Measurements from ENCODE around the gene SEC14L3.

The SEC14L3 gene

DNA sequence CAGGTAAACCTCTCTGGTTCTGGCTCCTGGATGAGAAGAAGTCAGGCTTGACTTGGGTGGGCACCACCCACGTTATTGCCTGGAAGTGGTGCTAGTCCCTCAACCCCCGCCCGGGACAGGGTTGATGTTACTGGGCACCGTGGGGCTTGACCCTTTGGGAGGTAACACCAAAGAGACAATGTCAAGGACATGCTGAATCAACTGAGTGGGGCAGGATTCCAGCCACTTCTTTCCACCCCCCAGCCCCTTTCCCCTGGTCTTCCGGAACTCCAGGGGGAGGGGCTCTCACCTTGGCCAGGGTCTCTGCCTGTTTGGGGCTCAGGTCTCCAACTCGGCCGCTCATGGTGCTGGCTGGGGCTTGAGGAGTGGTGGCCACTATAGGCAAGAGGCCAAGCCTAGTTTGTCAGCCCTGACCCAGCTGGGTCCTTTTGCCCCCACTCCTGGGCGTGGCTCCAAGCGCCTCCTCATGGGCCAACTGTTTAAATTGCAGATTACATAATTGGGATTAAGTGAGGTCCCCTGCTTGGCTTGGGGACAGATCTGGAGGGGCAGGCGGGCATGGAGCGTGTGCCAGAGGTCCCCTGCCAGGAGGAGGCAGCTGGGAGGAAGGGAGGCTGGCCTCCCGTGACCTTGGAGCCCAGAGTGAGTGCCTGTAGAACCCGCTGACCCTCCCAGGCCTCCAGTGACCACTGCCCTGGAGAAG, at the start of gene SEC14L3:
Gene SEC14L3 (minus strand): TSS at position 402 of the 703 bp plus-strand sequence. CDS start 59 bp downstream, at position 343.
- FAIRE-seq, result no peak
- DNase-seq (ENCODE audit: insufficient read length, low spot score), result no peak

DNA sequence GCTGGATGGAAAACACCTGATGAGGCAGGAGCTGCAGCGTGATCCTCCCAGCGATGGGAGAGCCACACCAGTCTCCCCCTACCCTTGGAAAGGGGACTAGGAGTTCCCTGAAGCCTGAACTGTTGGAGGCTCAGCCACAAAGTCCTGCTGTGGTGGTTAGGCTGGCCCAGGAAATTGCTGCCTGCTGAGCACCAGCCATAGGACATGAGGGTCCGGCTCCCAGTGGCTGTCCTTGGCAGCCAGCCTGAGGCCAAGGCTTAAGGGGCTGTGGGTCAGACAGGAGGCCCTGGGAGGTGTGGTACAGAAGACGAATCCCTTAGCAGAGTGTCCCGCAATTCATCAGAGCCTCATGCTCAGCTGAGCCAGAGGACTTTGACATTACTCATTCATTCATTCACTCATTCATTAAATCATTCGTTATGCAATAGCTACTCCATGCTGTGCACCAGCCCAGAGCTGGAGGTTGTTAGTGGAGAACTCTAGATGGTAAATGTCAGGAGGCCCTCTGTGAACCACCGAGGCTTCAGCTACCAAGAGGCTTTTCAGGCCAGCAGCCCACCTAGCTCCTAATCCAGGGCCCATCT, 48.1 kb upstream of the SEC14L3 start:
- FAIRE-seq (no peak), DNase-seq (ENCODE audit: insufficient read length, low spot score) (no peak)

DNA sequence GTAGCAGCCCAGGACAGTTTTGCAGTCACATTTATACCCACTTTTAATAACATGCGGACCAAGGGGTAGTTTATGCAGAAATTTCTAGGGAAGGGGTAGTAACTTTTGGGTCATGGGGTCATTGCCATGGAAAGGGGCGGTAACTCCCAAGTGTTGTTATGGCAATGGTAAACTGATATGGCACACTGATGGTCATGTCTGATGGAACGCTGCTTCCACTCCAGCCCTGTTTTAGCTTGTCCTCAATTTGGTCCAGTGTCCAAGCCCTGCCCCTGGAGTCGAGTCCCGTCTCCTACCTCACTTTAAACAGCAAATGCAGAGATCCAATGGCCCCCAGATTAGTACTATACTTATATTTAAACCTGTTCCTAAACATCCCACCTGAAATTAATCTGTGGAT, 44.9 kb upstream of the SEC14L3 start:
- FAIRE-seq, result no peak
- DNase-seq (ENCODE audit: insufficient read length, low spot score), result no peak

DNA sequence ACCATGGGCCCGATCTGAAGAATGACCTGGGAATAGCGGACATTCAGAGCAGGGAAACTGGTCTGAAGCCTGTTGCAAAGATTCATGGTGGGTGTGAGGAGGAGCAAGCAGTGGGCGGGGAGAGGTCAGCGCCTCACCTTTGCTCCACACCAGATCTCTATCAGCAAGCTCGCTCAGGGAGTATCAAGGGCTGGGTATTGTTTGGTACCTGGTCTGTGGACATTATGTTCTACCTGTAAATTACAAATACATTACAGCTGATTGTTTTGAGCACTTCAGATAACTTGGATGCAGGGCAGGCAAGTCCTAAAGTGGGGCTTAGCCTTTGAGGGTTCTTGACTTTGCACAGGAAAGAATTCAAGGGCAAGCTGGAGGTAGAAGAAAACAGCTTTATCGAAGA, 44.5 kb upstream of the SEC14L3 start:
- DNase-seq (ENCODE audit: insufficient read length, low spot score), result no peak
- FAIRE-seq, result no peak

DNA sequence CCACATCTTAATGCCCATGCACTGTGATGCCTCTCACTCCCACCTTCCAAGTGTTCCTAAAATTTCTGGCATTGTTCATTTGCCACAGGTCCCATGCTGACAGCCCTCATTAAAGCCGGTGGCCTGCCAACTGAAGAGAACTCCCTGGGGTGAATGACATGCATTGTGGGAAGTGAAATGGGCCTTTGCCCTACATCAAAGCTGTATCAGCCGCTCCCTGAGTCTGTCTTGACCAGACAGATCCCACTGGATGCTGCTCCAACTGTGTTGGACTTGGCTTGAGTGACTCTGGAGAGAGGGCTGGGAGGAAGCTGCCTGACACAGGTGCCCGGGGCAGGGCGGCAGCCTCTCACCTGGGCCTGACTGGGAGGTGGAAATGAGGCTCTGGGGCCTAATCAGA, 42.4 kb upstream of the SEC14L3 start:
- FAIRE-seq (no peak), DNase-seq (ENCODE audit: insufficient read length, low spot score) (no peak)

DNA sequence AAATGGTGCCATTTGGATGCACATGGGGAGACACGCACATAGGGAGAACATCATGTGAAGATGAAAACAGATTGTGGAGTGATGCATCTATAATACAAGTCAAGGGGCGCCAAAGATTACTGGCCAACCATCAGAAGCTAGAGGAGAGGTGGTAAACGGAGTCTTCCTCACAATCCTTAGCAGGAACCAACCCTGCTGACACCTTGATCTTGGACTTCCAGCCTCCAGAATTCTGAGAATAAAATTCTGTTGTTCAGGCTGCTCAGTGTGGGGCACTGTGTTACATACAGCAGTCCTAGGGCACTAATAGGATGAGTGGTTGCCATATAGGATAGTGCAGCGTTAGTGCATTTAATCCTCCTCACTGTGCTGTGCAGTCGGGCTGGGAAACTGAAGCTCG, 41.6 kb upstream of the SEC14L3 start:
- FAIRE-seq, result no peak

DNA sequence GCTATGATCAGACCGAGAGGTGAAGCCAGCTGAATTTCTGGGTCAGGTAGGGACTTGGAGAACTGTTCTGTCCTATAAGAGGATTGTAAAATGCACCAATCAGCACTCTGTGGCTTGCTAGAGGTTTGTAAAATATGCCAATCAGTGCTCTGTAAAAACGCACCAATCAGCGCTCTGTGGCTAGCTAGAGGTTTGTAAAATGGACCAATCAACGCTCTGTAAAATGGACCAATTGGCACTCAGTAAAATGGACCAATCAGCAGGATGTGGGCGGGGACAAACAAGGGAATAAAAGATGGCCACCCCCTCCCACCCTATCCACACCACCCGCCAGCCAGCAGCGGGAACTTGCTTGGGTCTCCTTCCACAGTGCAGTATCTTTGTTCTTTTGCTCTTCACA, 40.1 kb upstream of the SEC14L3 start:
- DNase-seq (ENCODE audit: insufficient read length, low spot score) (no peak), FAIRE-seq (no peak)

More for the DNA sequence above, 41.6 kb upstream of the SEC14L3 start:
- DNase-seq (ENCODE audit: insufficient read length, low spot score), result no peak

DNA sequence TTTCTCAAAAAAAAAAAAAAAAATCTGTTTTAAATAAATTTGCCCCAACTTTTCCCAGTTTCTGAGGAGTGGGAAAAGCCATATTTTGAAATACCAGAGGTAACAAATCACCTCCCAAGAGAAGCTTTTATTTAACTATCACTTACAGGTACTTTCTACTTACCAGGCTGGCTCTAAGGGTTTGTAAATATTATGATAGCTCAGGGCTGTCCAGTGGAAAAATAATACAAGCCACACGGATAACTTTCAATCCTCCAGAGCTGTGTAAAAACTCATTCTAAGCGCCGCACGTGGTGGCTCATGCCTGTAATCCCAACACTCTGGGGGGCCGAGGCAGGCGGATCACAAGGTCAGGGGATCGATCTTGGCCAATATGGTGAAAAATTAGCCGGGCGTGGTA, 39.3 kb upstream of the SEC14L3 start:
- FAIRE-seq (no peak), DNase-seq (ENCODE audit: insufficient read length, low spot score) (no peak)

DNA sequence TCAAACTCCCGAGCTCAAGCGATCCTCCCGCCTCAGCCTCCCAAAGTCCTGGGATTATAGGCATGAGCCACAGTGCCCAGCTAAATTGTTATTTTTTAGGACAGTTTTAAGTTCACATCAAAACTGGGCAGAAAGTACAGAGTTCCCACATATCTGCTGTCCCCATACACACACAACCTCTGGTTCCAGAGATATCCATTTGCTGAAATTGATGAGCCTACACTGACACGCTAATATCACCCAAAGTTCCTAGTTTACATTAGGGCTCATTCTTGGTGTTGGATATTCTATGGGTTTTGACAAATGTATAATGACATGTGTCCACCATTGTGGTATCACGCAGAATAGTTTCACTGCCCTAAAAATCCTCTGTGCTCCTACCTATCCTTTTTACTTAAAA, 36.4 kb upstream of the SEC14L3 start:
- DNase-seq (ENCODE audit: insufficient read length, low spot score) (no peak), FAIRE-seq (no peak)

DNA sequence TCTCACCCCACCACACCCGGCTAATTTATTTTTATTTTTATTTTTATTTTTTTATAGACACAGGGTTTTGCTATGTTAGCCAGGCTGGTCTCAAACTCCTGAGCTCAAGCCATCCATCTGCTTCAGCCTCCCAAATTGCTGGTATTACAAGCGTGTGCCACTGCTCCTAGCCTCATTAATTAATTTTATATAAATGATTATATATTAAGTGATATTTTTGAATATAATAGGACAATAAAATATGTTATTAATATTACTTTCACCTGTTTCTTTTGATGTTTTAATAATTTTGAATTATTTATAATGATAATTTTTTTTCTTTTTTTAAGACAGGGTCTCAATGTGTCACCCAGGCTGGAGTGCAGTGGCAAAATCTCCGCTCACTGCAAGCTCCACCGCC, 35.9 kb upstream of the SEC14L3 start:
- FAIRE-seq, result no peak

DNA sequence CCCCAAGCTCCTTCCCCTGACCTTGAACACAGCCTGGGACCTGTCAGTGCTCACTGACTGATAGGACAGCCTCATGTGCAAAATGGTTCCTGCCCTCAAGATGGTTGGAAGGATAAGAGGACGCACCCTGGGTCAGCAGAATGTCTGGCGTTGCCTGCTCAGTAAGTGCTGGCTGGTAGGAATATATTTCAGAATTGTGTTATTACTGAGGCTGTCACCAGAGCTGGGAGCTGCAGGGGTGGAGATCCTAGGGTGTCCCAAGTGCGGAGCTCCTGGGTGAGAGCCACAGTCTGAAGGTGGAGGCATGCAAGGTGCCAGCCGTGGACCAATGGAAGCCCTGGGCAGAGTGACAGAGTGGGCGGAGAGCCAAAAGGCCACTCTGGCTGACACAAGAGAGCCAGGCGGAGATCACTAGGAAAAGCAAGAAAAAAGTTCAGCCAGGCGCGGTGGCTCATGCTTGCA, 34.7 kb upstream of the SEC14L3 start:
- FAIRE-seq, result no peak
- DNase-seq (ENCODE audit: insufficient read length, low spot score), result no peak

More for the DNA sequence above, 35.9 kb upstream of the SEC14L3 start:
- DNase-seq (ENCODE audit: insufficient read length, low spot score), result no peak

DNA sequence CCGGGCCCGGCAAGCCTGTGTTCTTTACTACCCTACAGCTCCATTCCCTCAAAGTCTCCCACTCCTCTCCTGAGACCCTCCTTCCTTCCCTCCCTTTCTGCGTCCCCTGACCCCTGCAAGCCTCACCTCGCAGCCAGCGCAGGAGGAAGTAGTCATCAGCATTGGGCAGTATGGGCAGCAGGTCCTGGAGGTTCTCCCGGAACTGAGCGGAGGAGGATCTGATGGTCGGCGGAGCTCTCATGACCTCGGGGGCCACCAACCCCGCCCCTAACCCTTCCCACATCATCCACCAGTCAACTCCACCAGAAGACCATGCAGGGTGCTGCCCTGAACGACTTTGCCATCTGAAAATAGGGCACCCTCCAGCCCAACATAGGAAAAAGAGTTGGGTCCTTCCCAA, 31.7 kb upstream of the SEC14L3 start:
- no peak for DNase-seq (ENCODE audit: insufficient read length, low spot score)
- no peak for FAIRE-seq

DNA sequence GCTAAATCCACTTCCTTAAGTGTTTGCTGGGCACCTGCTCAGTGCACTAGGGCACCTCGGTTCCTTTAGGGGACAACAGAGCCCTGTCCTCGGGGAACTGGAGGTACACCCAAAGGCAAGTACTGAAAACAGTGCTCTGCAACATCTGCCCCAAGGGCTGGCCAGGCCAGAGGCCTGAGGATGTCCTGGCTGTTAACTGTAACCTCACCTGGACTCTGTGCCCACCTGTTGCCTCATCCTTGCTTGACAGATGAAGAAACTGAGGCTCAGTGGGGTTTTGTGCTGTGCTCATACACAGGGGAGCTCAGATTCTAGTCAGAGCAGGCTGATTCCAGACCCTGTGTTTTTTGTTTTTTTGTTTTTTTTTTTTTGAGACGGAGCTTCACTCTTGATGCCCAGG, 31.1 kb upstream of the SEC14L3 start:
- DNase-seq (ENCODE audit: insufficient read length, low spot score) (no peak), FAIRE-seq (no peak)

DNA sequence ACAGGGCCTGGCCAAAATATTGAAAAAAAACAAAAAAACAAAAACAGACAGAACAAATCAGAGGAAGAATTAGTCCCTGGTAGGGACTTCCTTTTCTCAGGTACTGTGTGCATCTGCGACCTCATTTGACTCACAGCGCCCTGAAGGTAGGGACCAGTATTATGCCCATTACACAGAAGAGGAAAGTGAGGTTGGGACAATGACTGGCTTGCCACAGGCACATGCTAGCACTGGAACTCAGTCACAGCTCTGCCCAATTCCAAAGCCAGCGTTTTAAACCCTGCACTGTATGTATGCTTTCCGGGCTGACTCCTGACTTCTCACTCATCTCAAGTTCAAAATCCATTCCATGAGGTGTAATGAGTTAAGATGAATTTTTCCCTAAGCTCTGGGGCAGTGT, 30.3 kb upstream of the SEC14L3 start:
- DNase-seq (ENCODE audit: insufficient read length, low spot score) (no peak), FAIRE-seq (no peak)

DNA sequence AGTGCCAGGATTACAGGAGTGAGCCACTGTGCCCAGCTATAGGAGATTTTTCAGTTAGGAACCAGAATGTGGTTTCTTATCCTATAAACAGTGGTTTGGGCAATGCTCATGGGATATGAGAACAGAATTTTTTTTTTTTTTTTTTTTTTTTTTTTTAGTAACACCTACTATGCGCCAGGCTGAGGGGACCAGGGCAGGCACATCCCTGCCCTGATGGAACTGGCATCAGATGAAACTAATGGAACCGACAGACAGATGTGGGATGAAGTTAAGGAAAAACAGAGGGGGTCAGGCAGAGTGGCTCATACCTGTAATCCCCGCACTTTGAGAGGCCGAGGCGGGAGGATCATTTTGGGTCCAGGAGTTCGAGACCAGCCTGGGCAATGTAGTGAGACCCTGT, 28.8 kb upstream of the SEC14L3 start:
- DNase-seq (ENCODE audit: insufficient read length, low spot score) (no peak), FAIRE-seq (no peak)

DNA sequence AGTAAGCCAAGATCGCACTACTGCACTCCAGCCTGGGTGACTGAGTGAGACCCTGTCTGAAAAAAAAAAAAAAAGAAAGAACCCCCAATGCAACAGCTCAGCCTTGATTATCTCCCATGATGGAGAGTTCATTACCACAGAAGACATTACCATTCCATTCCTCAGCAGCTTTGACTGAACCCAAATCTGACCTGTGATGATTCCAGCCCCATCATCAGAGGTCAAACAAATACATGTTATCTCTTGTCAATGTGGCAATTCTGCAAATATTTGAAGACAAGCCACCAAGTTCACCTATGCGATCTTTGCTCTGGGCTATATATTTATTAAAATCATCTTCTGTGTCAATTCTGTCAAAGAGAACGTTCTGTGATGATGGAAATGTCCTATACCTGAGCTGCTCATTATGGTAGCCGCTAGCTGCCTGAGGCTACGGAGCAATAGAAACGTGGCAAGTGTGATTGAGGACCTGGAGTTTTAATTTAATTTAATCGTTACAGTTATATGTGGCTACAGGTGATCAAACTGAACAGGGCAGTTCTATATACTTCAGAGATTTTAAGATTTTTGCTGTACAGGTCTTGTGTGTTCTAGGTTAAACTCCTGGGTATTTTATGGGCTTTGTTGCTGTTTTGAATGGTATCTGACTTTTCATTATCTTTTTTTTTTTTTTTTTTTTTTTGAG, 25.8 kb upstream of the SEC14L3 start:
- DNase-seq (ENCODE audit: insufficient read length, low spot score) (no peak), FAIRE-seq (no peak)

DNA sequence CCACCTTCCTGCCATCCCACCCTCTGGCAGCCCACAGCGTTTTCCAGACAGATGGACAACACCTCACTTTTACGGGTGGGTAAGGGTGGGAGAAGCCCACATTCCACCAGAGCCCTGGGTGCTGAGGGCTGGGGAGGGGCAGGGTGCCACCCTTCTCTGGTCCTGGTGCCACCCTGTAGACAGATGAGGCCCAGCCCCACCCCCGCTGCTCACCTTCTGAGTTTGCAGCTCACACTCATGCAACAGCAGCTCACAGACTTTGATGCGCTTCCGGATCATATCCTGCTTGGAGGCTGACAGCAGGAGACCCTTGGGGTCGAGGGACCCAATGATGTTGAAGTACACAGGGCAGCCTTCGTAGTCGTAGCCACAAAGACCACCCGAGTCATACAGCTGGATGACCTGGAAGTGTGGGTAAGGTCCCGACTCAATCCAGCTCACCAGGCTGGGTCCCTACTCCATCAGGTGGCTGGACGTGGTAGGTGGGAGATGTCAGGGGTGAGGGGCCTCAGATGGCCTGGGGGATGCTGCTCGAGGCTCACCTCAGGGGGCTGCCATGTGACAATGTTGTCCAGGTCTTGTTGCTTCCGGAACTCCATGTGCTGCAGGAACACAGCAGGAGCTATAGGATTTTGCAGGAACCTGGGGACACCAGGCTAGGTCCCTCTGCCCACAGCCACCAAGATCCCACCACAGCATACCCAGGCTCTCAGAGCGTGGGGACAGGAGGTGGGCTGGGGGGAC, 23.4 kb upstream of the SEC14L3 start:
- FAIRE-seq (no peak), DNase-seq (ENCODE audit: insufficient read length, low spot score) (no peak)

DNA sequence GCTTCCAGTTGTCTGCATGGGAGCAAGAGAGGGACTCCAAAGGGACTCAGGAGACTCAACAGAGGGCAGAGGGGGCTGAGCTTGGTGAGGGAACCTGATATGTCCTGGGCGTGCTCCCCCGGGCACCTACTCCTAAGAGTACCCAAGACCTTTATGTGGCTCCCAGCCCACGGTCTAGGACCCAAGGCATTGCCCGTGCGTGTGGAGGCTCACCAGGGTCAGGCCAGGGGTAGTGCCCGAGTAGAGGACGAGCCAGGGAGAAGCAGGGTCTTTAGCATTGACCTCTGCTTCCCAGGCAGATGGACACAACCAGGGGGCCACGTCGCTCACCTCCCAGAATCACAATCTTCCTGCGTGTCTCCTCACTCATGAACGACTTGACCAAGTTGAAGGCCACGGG, 20.3 kb upstream of the SEC14L3 start:
- DNase-seq (ENCODE audit: insufficient read length, low spot score) (no peak), FAIRE-seq (no peak)

DNA sequence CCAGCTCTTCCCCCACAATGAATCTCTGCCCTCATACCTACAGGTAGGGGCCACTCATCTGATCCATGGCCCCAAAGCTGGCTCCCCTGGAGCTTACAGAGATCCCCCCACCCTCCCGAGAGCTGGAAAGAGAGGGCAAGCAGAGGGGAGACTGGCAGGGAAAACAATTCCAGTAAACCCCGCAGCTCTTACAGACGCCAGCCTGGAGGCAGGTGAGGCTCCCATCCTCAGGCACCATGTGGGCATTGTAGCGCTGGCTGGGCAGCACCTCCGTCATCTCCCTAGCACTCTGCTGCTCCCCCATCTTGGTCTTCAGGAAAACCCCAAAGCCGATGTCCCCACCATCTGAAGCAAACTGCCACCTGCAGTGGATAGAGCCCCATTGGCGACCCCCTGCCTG, 19.6 kb upstream of the SEC14L3 start:
- no peak for DNase-seq (ENCODE audit: insufficient read length, low spot score)
- no peak for FAIRE-seq

DNA sequence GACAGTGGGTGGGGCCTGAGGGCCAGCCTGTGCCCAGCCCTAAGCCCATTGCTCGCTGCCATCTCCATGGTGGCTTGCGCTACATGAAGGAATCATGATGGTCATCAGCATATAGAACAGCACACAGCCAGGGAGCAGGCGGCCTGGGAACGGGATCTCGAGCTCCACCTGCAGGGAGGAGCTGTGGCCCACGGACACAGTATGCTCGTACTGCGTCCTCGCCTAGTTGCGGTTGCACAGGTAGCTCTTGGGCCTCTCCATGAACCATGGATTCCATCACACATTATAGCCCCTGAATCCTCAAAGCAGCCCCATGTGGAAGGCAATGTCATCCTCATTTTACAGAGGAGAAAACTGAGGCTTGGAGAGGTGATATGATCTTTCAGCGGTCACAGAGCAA, 18.6 kb upstream of the SEC14L3 start:
- FAIRE-seq (no peak), DNase-seq (ENCODE audit: insufficient read length, low spot score) (no peak)

DNA sequence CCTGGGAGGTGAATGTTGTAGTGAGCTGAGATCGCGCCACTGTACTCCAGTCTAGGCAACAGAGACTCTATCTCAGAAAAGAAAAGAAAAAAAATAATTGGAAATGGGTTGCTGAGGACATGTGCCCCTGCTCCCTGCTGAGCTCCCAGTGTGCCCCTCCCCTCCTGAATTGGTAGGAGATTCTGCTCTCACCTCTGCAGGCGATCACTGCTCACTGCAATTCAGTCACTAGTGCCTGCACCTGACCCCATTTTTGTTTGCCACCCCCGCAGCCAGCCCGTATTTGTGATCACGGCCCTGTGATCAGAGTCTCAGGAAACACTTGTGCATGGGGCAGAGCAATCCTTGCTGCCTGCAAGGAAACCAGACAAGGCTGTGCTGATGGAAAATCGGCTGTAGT, 16.3 kb upstream of the SEC14L3 start:
- FAIRE-seq, result no peak
- no peak for DNase-seq (ENCODE audit: insufficient read length, low spot score)

All from HTR-8/SVneo (cell line).